Measurements from ENCODE around the gene STMP1. TPM values are rescaled to one million over a fixed set of nuclear protein-coding genes. Genes with fewer than 3 reads are reported as not detected.

Gene STMP1
- total RNA-seq, 1 donor from 2014 or later = 26.2 TPM

GRCh38 chr7:135658564-135658963 is 3.8 kb upstream of the STMP1 start:
- DNase-seq (no peak), ATAC-seq (ENCODE audit: low read depth) (no peak)
- POLR2A ChIA-PET = no interaction called here
- Mint-ChIP-seq H3K27ac (no peak overlapping the region), H3K27me3 (no peaks in the 10 kb centered on the region), H3K4me3 (no peak overlapping the region), H3K4me1 (peaks cover 14% of the 10 kb centered on the region), H3K36me3 (ENCODE audit: low read depth) (peaks cover 3% of the 10 kb centered on the region), H3K9me3 (no peaks in the 10 kb centered on the region)
- intact Hi-C loops (cut with micrococcal nuclease) = no loop called here
- CTCF ChIA-PET = interaction anchor here (1.0 kb wide), 1 partner anchor 12 kb away, joined by 3 read pairs; no protein-coding TSS in a partner anchor
- no peak for TF ChIP-seq CTCF (IDR thresholded peaks at IDR 0.05)

- ChIA-PET CTCF (no interaction called here), POLR2A (no interaction called here)
- ATAC-seq (ENCODE audit: low read depth) = no peak
- no peak for TF ChIP-seq CTCF (IDR thresholded peaks at IDR 0.05)
- H3K9me3 Mint-ChIP-seq = no peaks in the 10 kb centered on the region
- no peak overlapping the region for H3K4me3 Mint-ChIP-seq
- H3K27me3 Mint-ChIP-seq = no peaks in the 10 kb centered on the region
- peaks cover 3% of the 10 kb centered on the region for H3K36me3 Mint-ChIP-seq (ENCODE audit: low read depth)
- no peak overlapping the region for H3K27ac Mint-ChIP-seq
- H3K4me1 Mint-ChIP-seq = peaks cover 19% of the 10 kb centered on the region
- intact Hi-C loops (cut with micrococcal nuclease) = no loop called here
- no peak for DNase-seq
These were observed 3.0 kb upstream of the STMP1 start for GRCh38 chr7:135659159-135659846.

GRCh38 chr7:135661311-135662122 is 797 bp upstream of the STMP1 start:
- no peak for TF ChIP-seq CTCF (IDR thresholded peaks at IDR 0.05)
- intact Hi-C loops (cut with micrococcal nuclease) = loop anchor here (1.0 to 10.0 kb wide), 11 partner anchors 11 to 1535 kb away; partner anchors contain the start of genes AGBL3, AKR1B1, BPGM and CNOT4
- H3K36me3 Mint-ChIP-seq (ENCODE audit: low read depth) = peaks cover 8% of the 10 kb centered on the region
- H3K27ac Mint-ChIP-seq = peak overlapping the region; percentile 79
- no peak for ATAC-seq (ENCODE audit: low read depth)
- ChIA-PET CTCF (interaction anchor here (1.5 to 1.7 kb wide), 2 partner anchors 13 to 16 kb away, joined by 4 to 5 read pairs; no protein-coding TSS in a partner anchor), POLR2A (interaction anchor here (0.9 to 1.4 kb wide), 2 partner anchors 18 to 315 kb away, joined by 3 to 6 read pairs; partner anchors contain the start of gene MTPN)
- peak overlapping the region; percentile 91 for H3K4me3 Mint-ChIP-seq
- H3K27me3 Mint-ChIP-seq = no peaks in the 10 kb centered on the region
- H3K4me1 Mint-ChIP-seq = peaks cover 34% of the 10 kb centered on the region
- no peaks in the 10 kb centered on the region for H3K9me3 Mint-ChIP-seq
- DNase-seq = no peak

GRCh38 chr7:135662123-135662372 is 266 bp upstream of the STMP1 start:
- Mint-ChIP-seq H3K9me3 (no peaks in the 10 kb centered on the region), H3K36me3 (ENCODE audit: low read depth) (peaks cover 11% of the 10 kb centered on the region), H3K4me1 (peaks cover 38% of the 10 kb centered on the region), H3K4me3 (peak overlapping the region; percentile 91), H3K27ac (peak overlapping the region; percentile 79), H3K27me3 (no peaks in the 10 kb centered on the region)
- ATAC-seq (ENCODE audit: low read depth) = no peak
- ChIA-PET CTCF (interaction anchor here (1.5 to 1.7 kb wide), 2 partner anchors 13 to 17 kb away, joined by 4 to 5 read pairs; no protein-coding TSS in a partner anchor), POLR2A (interaction anchor here (0.8 to 1.4 kb wide), 7 partner anchors 10 to 1016 kb away, joined by 3 to 7 read pairs (median 3); partner anchors contain the start of genes CYREN, MTPN and TMEM140)
- intact Hi-C loops (cut with micrococcal nuclease) = loop anchor here (1.0 to 10.0 kb wide), 11 partner anchors 10 to 1535 kb away; partner anchors contain the start of genes AGBL3, AKR1B1, BPGM and CNOT4
- no peak for DNase-seq
- TF ChIP-seq CTCF (IDR thresholded peaks at IDR 0.05) = no peak

Measured in activated B cell treated with CpG ODN at 0.5 μM for 24 hours (primary cell).